ENCODE results near the gene ALDH1B1. TPM values are rescaled to one million over a fixed set of nuclear protein-coding genes. Genes with fewer than 3 reads are reported as not detected.
"Not testable (repeated sequence)": the region's sequence is repeated elsewhere in the genome, so short reads cannot be mapped to it uniquely, and the experiment has no call there.

The ALDH1B1 gene
- total and polyA plus RNA-seq, 5 donors: 11.5 to 27.2 (median 13.5) TPM

DNA sequence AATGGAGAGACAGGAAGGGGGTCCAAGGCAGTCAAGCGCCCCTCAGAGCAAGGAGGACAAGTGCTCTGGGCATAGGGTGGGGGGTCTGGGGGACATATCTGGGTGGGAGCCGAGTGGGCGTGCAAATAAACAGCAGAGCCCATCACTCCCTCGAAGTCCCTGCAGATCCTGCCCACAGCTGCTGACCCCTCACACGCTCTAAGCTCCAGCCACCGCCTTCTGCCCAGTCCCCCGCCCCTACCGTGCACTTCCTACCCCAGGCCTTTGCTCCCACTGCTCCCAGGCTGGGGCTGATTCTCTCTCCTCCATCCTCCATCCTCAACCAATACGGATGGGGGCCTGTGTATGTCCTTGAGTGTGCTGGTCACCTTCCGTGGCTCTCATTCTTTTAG is 16.9 kb upstream of the ALDH1B1 start:
- Histone ChIP-seq H3K9me3 (ENCODE audit: control insufficient read depth, low read length) (no peaks in the 10 kb centered on the region), H3K27ac (ENCODE audit: low read length) (no peak overlapping the region), H3K4me1 (ENCODE audit: control insufficient read depth, insufficient read depth, low read length) (no peaks in the 10 kb centered on the region), H3K27me3 (ENCODE audit: control insufficient read depth, insufficient read depth) (no peaks in the 10 kb centered on the region), H3K4me3 (ENCODE audit: low read length) (no peak overlapping the region)
- ATAC-seq: peak in 1 of 2 donors; percentile 26
- intact Hi-C loops (cut with DNase I): no loop called here
- no peak for DNase-seq
- 79% methylated on average over 10 of the region's 10 CpGs for WGBS

DNA sequence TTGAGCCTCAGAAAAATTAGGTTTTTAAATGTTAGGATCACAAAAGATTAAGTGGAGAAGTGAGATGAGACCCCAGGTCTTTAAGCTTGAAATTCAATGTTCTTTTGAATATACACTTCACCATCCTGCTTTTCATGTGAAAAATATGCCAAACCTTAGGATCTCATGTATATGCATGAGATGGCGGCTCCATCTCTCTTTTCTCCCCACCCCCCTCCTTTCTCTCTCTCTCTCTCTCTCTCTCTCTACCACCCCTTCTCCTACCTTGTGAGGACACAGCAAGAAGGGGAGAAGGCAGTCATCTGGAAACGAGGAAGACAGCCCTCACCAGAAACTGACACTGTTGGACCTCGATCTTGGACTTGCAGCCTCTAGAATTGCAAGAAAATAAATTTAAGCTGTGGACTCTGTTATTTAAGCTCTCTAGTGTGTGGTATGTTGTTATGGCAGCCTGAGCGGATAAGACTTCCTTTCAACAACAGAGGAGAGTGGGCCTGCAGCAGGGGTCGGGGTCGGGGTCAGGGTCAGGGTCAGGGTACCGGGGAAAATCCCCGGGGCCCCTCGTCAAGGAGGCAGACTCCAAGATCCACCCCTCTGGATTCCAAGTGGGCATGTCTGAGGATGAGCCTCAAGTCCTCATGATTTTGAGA is 16.4 kb upstream of the ALDH1B1 start:
- WGBS: 54% methylated on average over 9 of the region's 9 CpGs
- intact Hi-C loops (cut with DNase I): no loop called here
- H3K27ac ChIP-seq (ENCODE audit: low read length): no peak overlapping the region

DNA sequence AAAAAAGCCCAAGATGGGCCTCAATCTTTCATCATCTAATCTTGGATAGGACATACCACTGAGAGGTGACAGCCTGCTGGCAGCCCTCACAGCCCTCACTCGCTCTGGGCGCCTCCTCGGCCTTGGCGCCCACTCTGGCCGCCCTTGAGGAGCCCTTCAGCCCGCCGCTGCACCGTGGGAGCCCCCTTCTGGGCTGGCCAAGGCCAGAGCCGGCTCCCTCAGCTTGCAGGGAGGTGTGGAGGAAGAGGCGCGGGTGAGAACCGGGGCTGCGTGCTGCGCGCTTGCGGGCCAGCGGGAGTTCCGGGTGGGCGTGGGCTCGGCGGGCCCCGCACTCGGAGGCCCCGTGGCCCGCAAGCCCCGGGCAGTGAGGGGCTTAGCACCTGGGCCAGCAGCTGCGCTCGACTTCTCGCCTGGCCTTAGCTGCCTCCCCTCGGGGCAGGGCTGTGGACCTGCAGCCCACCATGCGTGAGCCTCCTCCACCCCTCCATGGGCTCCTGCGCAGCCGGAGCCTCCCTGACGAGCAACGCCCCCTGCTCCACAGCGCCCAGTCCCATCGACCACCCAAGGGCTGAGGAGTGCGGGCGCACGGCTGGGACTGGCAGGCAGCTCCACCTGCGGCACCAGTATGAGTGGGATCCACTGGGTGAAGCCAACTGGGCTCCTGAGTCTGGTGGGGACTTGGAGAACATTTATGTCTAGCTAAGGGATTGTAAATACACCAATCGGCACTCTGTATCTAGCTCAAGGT is 15.0 kb upstream of the ALDH1B1 start:
- H3K27ac ChIP-seq (ENCODE audit: low read length); H3K4me1 ChIP-seq (ENCODE audit: control insufficient read depth, insufficient read depth, low read length): not testable (repeated sequence)
- 95% methylated on average over 42 of the region's 42 CpGs for WGBS

More for the DNA sequence above, 16.4 kb upstream of the ALDH1B1 start:
- Histone ChIP-seq H3K27me3 (ENCODE audit: control insufficient read depth, insufficient read depth) (no peaks in the 10 kb centered on the region), H3K4me3 (ENCODE audit: low read length) (no peak overlapping the region), H3K4me1 (ENCODE audit: control insufficient read depth, insufficient read depth, low read length) (no peaks in the 10 kb centered on the region), H3K9me3 (ENCODE audit: control insufficient read depth, low read length) (no peaks in the 10 kb centered on the region)
- DNase-seq (no peak), ATAC-seq (peak in 1 of 2 donors; percentile 15)

DNA sequence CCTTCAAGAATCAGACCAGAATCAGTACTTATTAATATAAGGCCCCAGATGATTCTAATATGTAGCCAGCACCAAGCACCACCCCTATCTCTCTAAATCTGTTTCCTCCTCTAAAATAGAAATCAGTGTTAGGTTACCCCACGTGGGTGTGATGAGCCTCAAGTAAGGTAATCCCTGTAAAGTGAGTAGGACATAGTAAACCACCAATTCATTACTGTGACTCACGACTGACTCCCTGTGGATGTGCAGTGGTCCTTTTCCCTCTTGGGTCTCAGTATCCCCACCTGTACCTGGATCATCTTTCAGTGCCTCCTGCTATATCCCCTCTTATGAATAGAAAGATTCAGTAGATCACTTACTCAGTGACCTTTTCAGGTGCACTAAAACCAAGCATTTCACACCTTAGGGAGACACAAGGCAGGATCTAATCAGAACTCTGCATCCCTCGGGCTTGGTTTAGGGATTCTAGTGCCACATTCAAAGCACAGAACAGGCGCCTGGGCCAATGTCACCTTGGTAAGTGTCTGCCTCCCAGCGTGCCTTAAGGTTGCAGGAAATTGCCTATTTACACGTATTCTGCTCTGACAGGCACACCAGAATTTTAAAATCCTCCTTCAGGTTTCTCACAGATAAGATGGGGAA is 12.2 kb upstream of the ALDH1B1 start:
- ATAC-seq: no peak
- no peak overlapping the region for H3K27ac ChIP-seq (ENCODE audit: low read length)
- DNase-seq: no peak
- H3K9me3 ChIP-seq (ENCODE audit: control insufficient read depth, low read length): no peaks in the 10 kb centered on the region
- no peaks in the 10 kb centered on the region for H3K27me3 ChIP-seq (ENCODE audit: control insufficient read depth, insufficient read depth)
- WGBS: 65% methylated on average over 6 of the region's 6 CpGs
- no peak overlapping the region for H3K4me3 ChIP-seq (ENCODE audit: low read length)
- intact Hi-C loops (cut with DNase I): no loop called here
- no peaks in the 10 kb centered on the region for H3K4me1 ChIP-seq (ENCODE audit: control insufficient read depth, insufficient read depth, low read length)

More for the DNA sequence above, 15.0 kb upstream of the ALDH1B1 start:
- H3K27me3 ChIP-seq (ENCODE audit: control insufficient read depth, insufficient read depth); intact Hi-C loops (cut with DNase I); DNase-seq; H3K9me3 ChIP-seq (ENCODE audit: control insufficient read depth, low read length); ATAC-seq; H3K4me3 ChIP-seq (ENCODE audit: low read length): not testable (repeated sequence)

DNA sequence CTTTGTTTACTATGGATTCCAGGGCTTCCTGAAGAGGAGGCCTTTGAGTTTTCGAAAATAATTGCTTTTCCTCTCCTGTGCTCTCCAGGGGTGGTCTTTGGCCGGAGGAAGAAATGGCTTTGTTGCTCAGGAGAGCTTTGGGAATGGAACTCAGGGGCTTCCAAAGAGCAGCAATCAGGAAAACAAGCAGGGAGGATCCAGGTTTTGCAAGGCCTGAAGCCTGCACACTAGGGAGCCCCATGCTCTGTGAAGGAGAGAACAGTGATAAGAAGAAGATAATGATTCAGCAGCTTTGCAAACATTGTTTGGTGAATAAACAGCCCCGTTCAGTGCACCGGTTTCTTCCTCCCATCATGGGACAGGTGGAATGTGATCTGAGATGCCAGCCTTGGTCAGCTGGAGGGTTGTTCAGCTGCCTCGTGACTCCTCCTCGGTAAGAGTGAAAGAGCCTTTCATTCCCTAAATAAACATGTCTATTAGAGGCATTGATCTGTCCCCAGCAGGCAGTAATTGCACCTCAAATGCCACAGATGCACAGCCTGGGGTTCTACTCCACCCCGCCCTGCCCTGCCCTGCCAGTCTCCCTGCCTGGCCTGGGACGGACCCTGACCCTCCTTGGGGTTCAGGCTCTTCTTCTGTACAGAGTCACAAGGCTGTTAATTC is 11.5 kb upstream of the ALDH1B1 start:
- ATAC-seq: peak in 1 of 2 donors; percentile 14

DNA sequence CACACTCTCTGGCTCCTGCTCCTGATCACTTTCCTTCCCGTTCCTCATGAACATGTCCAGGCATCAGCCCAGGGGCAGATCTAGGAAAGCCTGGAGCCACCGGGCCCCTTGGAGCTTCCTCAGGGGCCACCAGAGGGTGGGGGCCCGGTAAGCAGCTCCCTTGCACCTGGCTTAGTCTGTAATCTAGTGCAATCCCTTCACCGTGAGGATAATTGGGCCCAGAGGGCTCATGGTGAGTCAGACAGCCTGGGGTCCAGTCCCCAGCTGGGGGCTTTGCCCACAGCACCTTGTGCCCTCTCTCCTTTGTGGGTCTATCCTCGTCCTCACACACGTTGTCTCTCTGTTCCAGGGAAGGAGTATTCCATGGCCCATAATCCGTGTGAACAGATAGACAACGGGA is 10.4 kb upstream of the ALDH1B1 start:
- H3K27ac ChIP-seq (ENCODE audit: low read length): no peak overlapping the region
- 84% methylated on average over 8 of the region's 8 CpGs for WGBS
- ATAC-seq: no peak

More for the DNA sequence above, 11.5 kb upstream of the ALDH1B1 start:
- peaks cover 3% of the 10 kb centered on the region for H3K9me3 ChIP-seq (ENCODE audit: control insufficient read depth, low read length)
- H3K27me3 ChIP-seq (ENCODE audit: control insufficient read depth, insufficient read depth): no peaks in the 10 kb centered on the region
- H3K4me3 ChIP-seq (ENCODE audit: low read length): no peak overlapping the region
- 58% methylated on average over 8 of the region's 8 CpGs for WGBS
- H3K27ac ChIP-seq (ENCODE audit: low read length): peak overlapping the region; percentile 7
- intact Hi-C loops (cut with DNase I): no loop called here
- no peak for DNase-seq
- H3K4me1 ChIP-seq (ENCODE audit: control insufficient read depth, insufficient read depth, low read length): no peaks in the 10 kb centered on the region

DNA sequence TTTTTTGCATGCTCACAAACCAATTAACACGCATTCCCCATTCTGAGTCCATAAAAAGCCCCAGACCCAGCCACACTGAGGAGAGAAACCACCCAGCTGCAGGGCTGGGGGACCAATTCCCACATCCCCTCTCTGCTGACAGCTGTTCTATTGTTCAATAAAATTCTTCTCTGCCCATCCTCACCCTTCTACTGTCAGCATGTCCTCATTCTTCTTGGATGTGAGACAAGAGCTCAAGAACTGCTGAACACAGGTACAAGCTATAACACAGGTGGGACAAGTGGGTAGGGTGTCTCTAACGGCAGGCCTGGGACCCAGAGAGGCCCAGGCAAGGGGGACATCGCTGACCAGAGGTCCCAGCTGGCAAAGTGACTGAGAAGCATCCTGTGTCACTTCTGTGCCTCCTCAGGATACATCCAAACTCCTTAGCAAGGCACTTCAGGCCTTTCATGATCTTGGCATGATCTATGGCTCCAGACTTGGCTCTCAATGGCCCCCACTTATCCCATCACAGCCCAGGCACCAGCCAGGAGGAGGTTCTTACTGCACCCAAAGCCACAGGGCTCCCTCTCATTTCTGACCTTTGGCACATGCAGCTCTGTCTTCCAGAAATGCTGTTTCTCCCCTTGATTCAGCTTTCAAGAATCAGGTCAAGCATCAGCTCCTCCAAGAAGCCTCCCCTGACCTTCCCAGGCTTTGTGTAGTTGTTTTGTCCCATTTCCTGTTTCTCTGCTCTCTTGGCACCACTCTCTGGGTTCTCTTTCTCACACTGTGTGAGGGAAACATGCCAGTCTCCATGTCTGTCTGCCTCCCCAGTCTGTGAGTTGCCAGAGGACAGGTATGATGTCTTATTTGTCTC is 7.3 kb upstream of the ALDH1B1 start:
- Histone ChIP-seq H3K27ac (ENCODE audit: low read length) (no peak overlapping the region), H3K4me1 (ENCODE audit: control insufficient read depth, insufficient read depth, low read length) (no peaks in the 10 kb centered on the region), H3K9me3 (ENCODE audit: control insufficient read depth, low read length) (peaks cover 3% of the 10 kb centered on the region), H3K27me3 (ENCODE audit: control insufficient read depth, insufficient read depth) (no peaks in the 10 kb centered on the region), H3K4me3 (ENCODE audit: low read length) (no peak overlapping the region)
- intact Hi-C loops (cut with DNase I): no loop called here
- DNase-seq (no peak), ATAC-seq (no peak)
- 79% methylated on average over 3 of the region's 3 CpGs for WGBS

More for the DNA sequence above, 10.4 kb upstream of the ALDH1B1 start:
- H3K27me3 ChIP-seq (ENCODE audit: control insufficient read depth, insufficient read depth): no peaks in the 10 kb centered on the region
- no peak overlapping the region for H3K4me3 ChIP-seq (ENCODE audit: low read length)
- no peak for DNase-seq
- intact Hi-C loops (cut with DNase I): no loop called here
- peaks cover 3% of the 10 kb centered on the region for H3K9me3 ChIP-seq (ENCODE audit: control insufficient read depth, low read length)
- no peaks in the 10 kb centered on the region for H3K4me1 ChIP-seq (ENCODE audit: control insufficient read depth, insufficient read depth, low read length)

DNA sequence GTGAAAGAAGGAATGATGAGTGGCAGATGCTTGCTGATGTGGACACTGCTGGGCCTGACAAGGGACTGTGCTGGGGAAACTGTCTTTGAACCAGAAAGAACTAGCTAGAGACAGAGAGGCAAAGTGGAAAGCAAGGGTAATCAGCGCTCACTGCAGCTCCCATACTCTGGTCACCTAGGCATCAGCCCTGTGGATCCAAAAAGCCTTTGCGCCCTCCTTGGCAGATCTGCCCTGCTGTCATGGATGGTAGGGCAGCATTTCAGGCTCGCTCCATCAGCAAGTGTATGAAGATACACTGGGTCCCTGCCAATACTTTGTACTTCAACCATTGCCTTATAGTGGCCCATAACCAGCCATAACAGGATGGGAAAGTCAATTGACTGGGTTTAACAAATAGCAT is 6.6 kb upstream of the ALDH1B1 start:
- Histone ChIP-seq H3K4me1 (ENCODE audit: control insufficient read depth, insufficient read depth, low read length) (no peaks in the 10 kb centered on the region), H3K27me3 (ENCODE audit: control insufficient read depth, insufficient read depth) (no peaks in the 10 kb centered on the region), H3K27ac (ENCODE audit: low read length) (no peak overlapping the region), H3K9me3 (ENCODE audit: control insufficient read depth, low read length) (peaks cover 3% of the 10 kb centered on the region), H3K4me3 (ENCODE audit: low read length) (no peak overlapping the region)
- intact Hi-C loops (cut with DNase I): no loop called here
- DNase-seq: no peak
- no peak for ATAC-seq
- WGBS: over 99% methylated on average over 3 of the region's 3 CpGs

DNA sequence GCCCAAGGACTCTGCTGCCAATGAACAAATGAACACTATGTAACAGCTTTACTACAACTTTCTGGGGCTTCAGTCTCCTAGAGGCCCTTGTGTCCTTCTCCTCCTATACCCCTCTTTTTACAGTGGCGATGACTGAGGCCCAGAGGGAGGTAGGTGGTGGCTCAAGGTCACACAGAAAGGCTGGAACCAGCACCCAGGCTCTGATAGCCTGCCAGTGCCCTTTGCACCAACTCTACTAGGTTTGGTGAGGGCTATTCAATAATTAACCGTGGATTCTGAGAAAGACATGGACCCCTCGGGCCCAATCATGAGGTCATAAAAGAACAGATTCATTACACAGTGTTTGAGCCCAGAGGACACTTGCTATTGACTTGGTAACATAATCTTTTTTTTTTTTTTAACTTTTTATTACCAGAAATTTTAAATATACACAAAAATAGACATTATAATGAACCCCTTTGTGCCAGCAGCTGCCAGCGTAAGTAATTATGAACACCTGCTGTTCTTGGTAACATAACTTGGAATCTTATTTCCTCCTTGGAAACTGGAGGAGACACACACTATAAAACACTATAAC is 6.1 kb upstream of the ALDH1B1 start:
- Histone ChIP-seq H3K4me3 (ENCODE audit: low read length) (no peak overlapping the region), H3K9me3 (ENCODE audit: control insufficient read depth, low read length) (peaks cover 3% of the 10 kb centered on the region), H3K27ac (ENCODE audit: low read length) (no peak overlapping the region), H3K27me3 (ENCODE audit: control insufficient read depth, insufficient read depth) (no peaks in the 10 kb centered on the region), H3K4me1 (ENCODE audit: control insufficient read depth, insufficient read depth, low read length) (no peaks in the 10 kb centered on the region)
- intact Hi-C loops (cut with DNase I): no loop called here
- no peak for DNase-seq
- WGBS: 91% methylated on average over 4 of the region's 4 CpGs
- no peak for ATAC-seq

DNA sequence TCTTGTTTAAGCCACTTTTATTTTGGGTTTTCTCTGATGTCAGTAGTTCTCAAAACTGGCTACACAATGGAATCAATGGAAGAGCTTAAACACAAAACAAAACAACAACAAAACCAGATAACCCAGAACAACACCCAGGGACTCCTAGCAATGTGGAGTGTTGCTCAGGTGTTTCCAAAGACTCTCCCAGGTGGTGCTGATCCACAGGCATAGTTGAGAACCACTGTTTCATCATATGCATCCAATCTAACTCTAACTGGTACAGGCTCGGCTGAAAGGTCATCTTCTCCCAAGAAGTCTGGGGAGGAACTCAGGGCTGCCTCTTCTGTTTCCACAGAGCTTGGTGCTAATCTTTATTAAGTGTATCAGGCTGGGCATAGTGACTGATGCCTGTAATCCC is 5.4 kb upstream of the ALDH1B1 start:
- no peak for ATAC-seq
- Histone ChIP-seq H3K27me3 (ENCODE audit: control insufficient read depth, insufficient read depth) (no peaks in the 10 kb centered on the region), H3K4me3 (ENCODE audit: low read length) (no peak overlapping the region), H3K4me1 (ENCODE audit: control insufficient read depth, insufficient read depth, low read length) (no peaks in the 10 kb centered on the region), H3K27ac (ENCODE audit: low read length) (no peak overlapping the region), H3K9me3 (ENCODE audit: control insufficient read depth, low read length) (peaks cover 3% of the 10 kb centered on the region)
- intact Hi-C loops (cut with DNase I): no loop called here
- no peak for DNase-seq
- 36% methylated on average over 1 of the region's 1 CpG for WGBS

Data from right cardiac atrium (tissue), 5 donors.